H9 (cell line): ENCODE results near the gene SLC1A1. TPM values are rescaled to one million over a fixed set of nuclear protein-coding genes. Genes with fewer than 3 reads are reported as not detected.

Experiments used
- DNase-seq: peaks from one replicate; pipeline ENCODE4 v3.0.0-alpha.2; 2017
- H2AFZ ChIP-seq: one replicate; pipeline ENCODE4 v1.6.1; 2013; ENCODE audit warnings: mild to moderate bottlenecking, low read length, control low read depth, moderate library complexity
- H2AK5ac ChIP-seq: 2 replicates; pipeline ENCODE4 v1.6.1; 2013; ENCODE audit warnings: low read length, control low read depth, mixed read lengths; ENCODE audit not compliant: insufficient read length
- H2BK120ac ChIP-seq: one replicate; pipeline ENCODE4 v1.6.1; 2013; ENCODE audit warnings: low read depth, mild to moderate bottlenecking, low read length, control low read depth, inconsistent platforms; ENCODE audit not compliant: poor library complexity, severe bottlenecking
- H2BK12ac ChIP-seq: 2 replicates; pipeline ENCODE4 v1.6.1; 2013; ENCODE audit warnings: low read length, control low read depth, mixed read lengths, low read depth; ENCODE audit not compliant: insufficient read length
- H2BK15ac ChIP-seq: 2 replicates; pipeline ENCODE4 v1.6.1; 2013; ENCODE audit warnings: low read depth, low read length, control low read depth
- H2BK20ac ChIP-seq: one replicate; pipeline ENCODE4 v1.6.1; 2013; ENCODE audit warnings: low read depth, mild to moderate bottlenecking, low read length, control low read depth, inconsistent platforms; ENCODE audit not compliant: poor library complexity, severe bottlenecking
- H2BK5ac ChIP-seq: 2 replicates; pipeline ENCODE4 v1.6.1; 2013; ENCODE audit warnings: low read length, control low read depth, mixed read lengths; ENCODE audit not compliant: insufficient read length
- H3K14ac ChIP-seq: 2 replicates; pipeline ENCODE4 v1.6.1; 2013; ENCODE audit warnings: low read length, control low read depth; ENCODE audit not compliant: insufficient read depth
- H3K18ac ChIP-seq: 2 replicates; pipeline ENCODE4 v1.6.1; 2013; ENCODE audit warnings: low read depth, mild to moderate bottlenecking, mixed read lengths, low read length, control low read depth; ENCODE audit not compliant: insufficient read length
- H3K23ac ChIP-seq: 2 replicates; pipeline ENCODE4 v1.6.1; 2013; ENCODE audit warnings: low read length, control low read depth, mixed read lengths, low read depth; ENCODE audit not compliant: insufficient read length
- H3K23me2 ChIP-seq: 2 replicates; pipeline ENCODE4 v1.6.1; 2013; ENCODE audit warnings: low read depth, mild to moderate bottlenecking, mixed read lengths, low read length, control low read depth; ENCODE audit not compliant: insufficient read length, poor library complexity, severe bottlenecking
- H3K27ac ChIP-seq: 2 replicates; pipeline ENCODE4 v1.5.1; 2013; ENCODE audit warnings: low read length, control low read depth, mixed read lengths, low read depth; ENCODE audit not compliant: insufficient read length
- H3K27me3 ChIP-seq: 2 replicates; pipeline ENCODE4 v1.6.1; 2013; ENCODE audit warnings: low read length, control low read depth, inconsistent platforms; ENCODE audit not compliant: insufficient read depth
- H3K4ac ChIP-seq: 2 replicates; pipeline ENCODE4 v1.6.1; 2013; ENCODE audit warnings: low read depth, mild to moderate bottlenecking, control low read depth, inconsistent platforms, low read length, moderate library complexity
- H3K4me1 ChIP-seq: 2 replicates; pipeline ENCODE4 v1.6.1; 2013; ENCODE audit warnings: low read length, control low read depth, inconsistent platforms; ENCODE audit not compliant: insufficient read depth
- H3K4me2 ChIP-seq: 2 replicates; pipeline ENCODE4 v1.6.1; 2013; ENCODE audit warnings: low read length, control low read depth, mixed read lengths; ENCODE audit not compliant: insufficient read length, insufficient read depth
- H3K56ac ChIP-seq: 2 replicates; pipeline ENCODE4 v1.6.1; 2013; ENCODE audit warnings: low read depth, mild to moderate bottlenecking, mixed read lengths, low read length, control low read depth; ENCODE audit not compliant: insufficient read length
- H3K79me1 ChIP-seq: 2 replicates; pipeline ENCODE4 v1.6.1; 2013; ENCODE audit warnings: low read depth, mild to moderate bottlenecking, moderate library complexity, low read length, control low read depth, inconsistent platforms; ENCODE audit not compliant: insufficient read depth, poor library complexity, severe bottlenecking
- H3K79me2 ChIP-seq: 2 replicates; pipeline ENCODE4 v1.6.1; 2013; ENCODE audit warnings: low read length, control low read depth, inconsistent platforms; ENCODE audit not compliant: insufficient read depth
- H3K9ac ChIP-seq: 2 replicates; pipeline ENCODE4 v1.6.1; 2013; ENCODE audit warnings: low read length, control low read depth, mixed read lengths; ENCODE audit not compliant: insufficient read length; ENCODE audit errors: extremely low read depth
- H3K9me3 ChIP-seq: one replicate; pipeline ENCODE4 v1.6.1; 2013; ENCODE audit warnings: low read depth, low read length, inconsistent platforms; ENCODE audit not compliant: control insufficient read depth
- H3T11ph ChIP-seq: one replicate; pipeline ENCODE4 v1.6.1; 2013; ENCODE audit warnings: mild to moderate bottlenecking, low read length, control low read depth, inconsistent platforms
- H4K20me1 ChIP-seq: one replicate; pipeline ENCODE4 v1.6.1; 2013; ENCODE audit not compliant: control insufficient read depth, insufficient read length, insufficient read depth
- H4K5ac ChIP-seq: 2 replicates; pipeline ENCODE4 v1.6.1; 2013; ENCODE audit warnings: low read depth, mild to moderate bottlenecking, mixed read lengths, low read length, control low read depth; ENCODE audit not compliant: insufficient read length
- H4K8ac ChIP-seq: replicated peaks from 2 replicates; pipeline ENCODE4 v1.6.1; 2013; ENCODE audit warnings: low read length, control low read depth, mixed read lengths, low read depth; ENCODE audit not compliant: insufficient read length
- H4K91ac ChIP-seq: 2 replicates; pipeline ENCODE4 v1.6.1; 2013; ENCODE audit warnings: low read depth, mild to moderate bottlenecking, moderate library complexity, mixed read lengths, low read length, control low read depth; ENCODE audit not compliant: insufficient read length
- H3K27ac Mint-ChIP-seq, 3 experiments: 2 replicates in 2 of 3; 3 replicates in 1 of 3; pipeline ENCODE4 v1.8.0; 2020 to 2021; ENCODE audit warnings: mixed read lengths in 3 of 3, mild to moderate bottlenecking in 1 of 3, moderate library complexity in 1 of 3
- H3K27me3 Mint-ChIP-seq: 2 replicates; pipeline ENCODE4 v1.8.0; 2021; ENCODE audit warnings: low read depth, mild to moderate bottlenecking, moderate library complexity, mixed read lengths
- H3K36me3 Mint-ChIP-seq, 3 experiments: 2 replicates in 2 of 3; 3 replicates in 1 of 3; pipeline ENCODE4 v1.8.0; 2020 to 2021; ENCODE audit warnings: low read depth in 3 of 3, mixed read lengths in 3 of 3; ENCODE audit not compliant: insufficient read depth in 1 of 3
- H3K4me1 Mint-ChIP-seq, 2 experiments: 2 replicates each; pipeline ENCODE4 v1.8.0; 2020; ENCODE audit warnings: mixed read lengths in 2 of 2
- H3K4me3 Mint-ChIP-seq, 2 experiments: 2 replicates in 1 of 2; 3 replicates in 1 of 2; pipeline ENCODE4 v1.8.0; 2020 to 2021; ENCODE audit warnings: mild to moderate bottlenecking in 2 of 2, mixed read lengths in 2 of 2, moderate library complexity in 1 of 2
- H3K9me3 Mint-ChIP-seq, 2 experiments: 2 replicates in 1 of 2; 3 replicates in 1 of 2; pipeline ENCODE4 v1.8.0; 2020; ENCODE audit warnings: mild to moderate bottlenecking in 2 of 2, mixed read lengths in 2 of 2, moderate library complexity in 1 of 2
- WGBS: extraction: QIAGEN DNeasy Blood & Tissue Kit; methylation state at CpG from one replicate; pipeline ENCODE4 v1.1.7; 2013; ENCODE audit warnings: missing lambda C conversion rate, low lambda C conversion rate, mixed read lengths; ENCODE audit not compliant: insufficient read length; ENCODE audit errors: extremely low coverage; 5-methylcytosine and 5-hydroxymethylcytosine counted together
- total RNA-seq: library from RNA; stranded (reverse); gene quantifications from 2 replicates; pipeline ENCODE4 v1.2.1, GENCODE V29; 2021
- TF ChIP-seq, protein P1 (sequence below): fragments of 200-600 bp; sonication (generic); conservative IDR thresholded peaks from 3 replicates; pipeline ENCODE4 v1.8.0; 2021; ENCODE audit warnings: antibody characterized with exemption, mild to moderate bottlenecking

Gene SLC1A1
- total RNA-seq, 1 experiment from 2014 or later = 4.7 TPM

DNA sequence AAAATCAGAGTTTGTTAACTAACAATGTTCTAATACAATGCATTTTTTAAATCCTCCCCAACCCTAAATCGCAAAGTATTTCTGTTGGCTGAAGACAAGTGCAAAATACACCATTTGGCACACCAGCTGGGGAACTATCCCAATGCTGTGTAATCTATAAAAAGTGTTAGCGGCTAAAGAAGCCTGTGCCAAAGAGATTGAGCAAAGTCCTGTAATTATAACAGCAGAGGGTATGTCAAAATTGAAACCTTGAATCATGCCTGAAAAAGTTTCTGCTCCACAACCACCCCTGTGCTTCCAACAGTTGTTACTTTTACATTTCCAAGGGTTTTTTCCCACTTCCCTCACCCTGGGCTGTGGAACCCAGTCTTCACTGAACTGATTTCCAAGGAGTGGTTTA is 88.7 kb downstream of the SLC1A1 start:
- Histone ChIP-seq H2BK15ac (no peak overlapping the region), H3K79me1 (no peaks in the 10 kb centered on the region), H3K18ac (no peak overlapping the region), H4K91ac (no peak overlapping the region), H2AFZ (no peak overlapping the region), H4K20me1 (no peaks in the 10 kb centered on the region), H3T11ph (no peak overlapping the region), H2BK20ac (no peak overlapping the region), H3K56ac (no peak overlapping the region), H3K23me2 (no peaks in the 10 kb centered on the region), H3K9ac (no peak overlapping the region), H3K4me1 (no peaks in the 10 kb centered on the region), H2AK5ac (no peak overlapping the region), H3K23ac (no peak overlapping the region), H3K4me2 (no peak overlapping the region), H2BK12ac (no peak overlapping the region), H3K27ac (no peak overlapping the region), H2BK5ac (no peak overlapping the region), H3K9me3 (no peaks in the 10 kb centered on the region), H3K14ac (no peak overlapping the region), H3K79me2 (no peaks in the 10 kb centered on the region), H4K8ac (no peak overlapping the region), H3K27me3 (no peaks in the 10 kb centered on the region), H2BK120ac (no peak overlapping the region), H4K5ac (no peak overlapping the region), H3K4ac (no peak overlapping the region)
- TF ChIP-seq, protein P1, sequence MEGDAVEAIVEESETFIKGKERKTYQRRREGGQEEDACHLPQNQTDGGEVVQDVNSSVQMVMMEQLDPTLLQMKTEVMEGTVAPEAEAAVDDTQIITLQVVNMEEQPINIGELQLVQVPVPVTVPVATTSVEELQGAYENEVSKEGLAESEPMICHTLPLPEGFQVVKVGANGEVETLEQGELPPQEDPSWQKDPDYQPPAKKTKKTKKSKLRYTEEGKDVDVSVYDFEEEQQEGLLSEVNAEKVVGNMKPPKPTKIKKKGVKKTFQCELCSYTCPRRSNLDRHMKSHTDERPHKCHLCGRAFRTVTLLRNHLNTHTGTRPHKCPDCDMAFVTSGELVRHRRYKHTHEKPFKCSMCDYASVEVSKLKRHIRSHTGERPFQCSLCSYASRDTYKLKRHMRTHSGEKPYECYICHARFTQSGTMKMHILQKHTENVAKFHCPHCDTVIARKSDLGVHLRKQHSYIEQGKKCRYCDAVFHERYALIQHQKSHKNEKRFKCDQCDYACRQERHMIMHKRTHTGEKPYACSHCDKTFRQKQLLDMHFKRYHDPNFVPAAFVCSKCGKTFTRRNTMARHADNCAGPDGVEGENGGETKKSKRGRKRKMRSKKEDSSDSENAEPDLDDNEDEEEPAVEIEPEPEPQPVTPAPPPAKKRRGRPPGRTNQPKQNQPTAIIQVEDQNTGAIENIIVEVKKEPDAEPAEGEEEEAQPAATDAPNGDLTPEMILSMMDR = no peak
- no peak for DNase-seq
- no peaks in the 10 kb centered on the region for H3K27me3 Mint-ChIP-seq
- no peaks in the 10 kb centered on the region for H3K9me3 Mint-ChIP-seq
- H3K27ac Mint-ChIP-seq = no peak overlapping the region
- WGBS = no CpG with 5 or more reads among the region's 2 CpGs
- peaks cover 5% of the 10 kb centered on the region in 2 experiments for H3K4me1 Mint-ChIP-seq
- H3K36me3 Mint-ChIP-seq = peaks cover 0 to 4% (median 0%) of the 10 kb centered on the region in 3 experiments; a peak in 1 of 7 replicates
- no peak overlapping the region for H3K4me3 Mint-ChIP-seq
